ENCODE data around the gene SEC14L1.

- no peak for TF ChIP-seq ZNF311 (tag by site-specific recombination; IDR thresholded peaks at IDR 0.05; ENCODE audit: borderline replicate concordance)
- no peak for TF ChIP-seq ZNF302 (tag by site-specific recombination; IDR thresholded peaks at IDR 0.05; ENCODE audit: low read depth)
- no peak for TF ChIP-seq CTCF (tag by site-specific recombination; IDR thresholded peaks at IDR 0.05)
- TF ChIP-seq PRDM6 (tag by site-specific recombination; IDR thresholded peaks at IDR 0.05) = no peak
- no peak for TF ChIP-seq ZNF362 (tag by site-specific recombination; IDR thresholded peaks at IDR 0.05)
- TF ChIP-seq KLF7 (tag by site-specific recombination; IDR thresholded peaks at IDR 0.05; ENCODE audit: borderline replicate concordance) = no peak
- no peak for TF ChIP-seq ZNF274 (IDR thresholded peaks at IDR 0.05; ENCODE audit: low read length)
- no peak for TF ChIP-seq ZNF274 (tag by site-specific recombination; IDR thresholded peaks at IDR 0.05; ENCODE audit: borderline replicate concordance)
- TF ChIP-seq ZNF48 (tag by site-specific recombination; IDR thresholded peaks at IDR 0.05) = no peak
- TF ChIP-seq ZNF777 (tag by site-specific recombination; IDR thresholded peaks at IDR 0.05; ENCODE audit: borderline replicate concordance) = no peak
- no peak for TF ChIP-seq ZNF510 (tag by site-specific recombination; IDR thresholded peaks at IDR 0.05; ENCODE audit: insufficient replicate concordance)
Measured at GRCh38 chr17:77215281-77215680, 74.5 kb downstream of the SEC14L1 start.
